ENCODE measurements around the gene PLA2G2D. TPM values are rescaled to one million over a fixed set of nuclear protein-coding genes. Genes with fewer than 3 reads are reported as not detected.

PLA2G2D gene
- total and polyA plus RNA-seq, 8 donors, result 0.23 TPM; not detected in 7

DNA sequence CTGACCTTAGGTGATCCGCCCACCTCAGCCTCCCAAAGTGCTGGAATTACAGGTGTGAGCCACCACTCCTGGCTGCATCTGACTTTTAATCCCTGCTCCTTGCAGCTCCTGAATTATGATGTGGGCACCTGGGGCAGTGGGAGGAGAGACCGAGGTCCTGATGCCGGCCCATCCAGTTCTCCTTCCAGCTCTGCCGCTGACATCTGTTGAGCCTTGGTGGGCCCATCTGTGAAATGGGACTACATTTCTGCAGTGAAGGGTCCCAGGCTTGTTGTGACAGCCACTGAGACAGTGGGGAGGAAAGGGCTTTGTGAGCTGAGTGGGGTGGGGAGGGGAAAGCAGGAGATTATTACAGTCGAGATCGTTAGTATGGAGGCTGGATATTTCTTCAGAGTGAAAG, 31.6 kb upstream of the PLA2G2D start:
- H3K27me3 ChIP-seq, result peaks cover 0 to 16% (median 0%) of the 10 kb centered on the region in 3 donors
- intact Hi-C loops (cut with DNase I; ENCODE audit: low total_unique reads), result loop anchor here (5.0 kb wide), 1 partner anchor 234 kb away; no protein-coding TSS in a partner anchor
- no peaks in the 10 kb centered on the region for H3K36me3 ChIP-seq
- TF ChIP-seq EP300 (IDR thresholded peaks at IDR 0.05) (no peak), POLR2AphosphoS5 (IDR thresholded peaks at IDR 0.05) (no peak), POLR2A (IDR thresholded peaks at IDR 0.05) (no peak)
- TF ChIP-seq, protein P1, sequence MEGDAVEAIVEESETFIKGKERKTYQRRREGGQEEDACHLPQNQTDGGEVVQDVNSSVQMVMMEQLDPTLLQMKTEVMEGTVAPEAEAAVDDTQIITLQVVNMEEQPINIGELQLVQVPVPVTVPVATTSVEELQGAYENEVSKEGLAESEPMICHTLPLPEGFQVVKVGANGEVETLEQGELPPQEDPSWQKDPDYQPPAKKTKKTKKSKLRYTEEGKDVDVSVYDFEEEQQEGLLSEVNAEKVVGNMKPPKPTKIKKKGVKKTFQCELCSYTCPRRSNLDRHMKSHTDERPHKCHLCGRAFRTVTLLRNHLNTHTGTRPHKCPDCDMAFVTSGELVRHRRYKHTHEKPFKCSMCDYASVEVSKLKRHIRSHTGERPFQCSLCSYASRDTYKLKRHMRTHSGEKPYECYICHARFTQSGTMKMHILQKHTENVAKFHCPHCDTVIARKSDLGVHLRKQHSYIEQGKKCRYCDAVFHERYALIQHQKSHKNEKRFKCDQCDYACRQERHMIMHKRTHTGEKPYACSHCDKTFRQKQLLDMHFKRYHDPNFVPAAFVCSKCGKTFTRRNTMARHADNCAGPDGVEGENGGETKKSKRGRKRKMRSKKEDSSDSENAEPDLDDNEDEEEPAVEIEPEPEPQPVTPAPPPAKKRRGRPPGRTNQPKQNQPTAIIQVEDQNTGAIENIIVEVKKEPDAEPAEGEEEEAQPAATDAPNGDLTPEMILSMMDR (IDR thresholded peaks at IDR 0.05), result no peak
- DNase-seq, result no peak
- no peaks in the 10 kb centered on the region for H3K9me3 ChIP-seq
- WGBS, 5 donors, result 85 to 92% (median 86%) methylated on average over 5 to 6 of the region's 6 CpGs
- H3K4me3 ChIP-seq, result no peak overlapping the region
- no peak overlapping the region for H3K27ac ChIP-seq
- peaks cover 7 to 33% (median 23%) of the 10 kb centered on the region in 4 donors for H3K4me1 ChIP-seq

DNA sequence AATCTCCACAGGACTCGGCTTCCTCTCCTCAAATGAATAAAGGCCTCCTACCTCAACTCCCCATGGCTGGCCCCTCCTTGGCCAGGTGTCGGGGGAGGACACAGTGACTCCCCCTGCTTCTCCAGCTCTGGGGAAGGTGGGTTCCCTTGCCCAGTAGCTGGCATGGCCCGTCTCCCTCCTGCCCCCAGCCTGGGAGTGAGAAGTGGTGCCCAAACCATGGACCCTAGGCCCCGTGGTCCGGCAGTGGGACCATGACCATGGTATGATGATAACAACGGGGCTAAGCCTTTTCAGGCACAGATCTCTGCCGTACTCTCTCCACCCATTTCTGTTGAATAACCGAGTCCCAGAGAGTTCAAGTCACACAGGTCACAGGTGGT, 31.0 kb upstream of the PLA2G2D start:
- H3K9me3 ChIP-seq, result no peaks in the 10 kb centered on the region
- no peaks in the 10 kb centered on the region for H3K36me3 ChIP-seq
- intact Hi-C loops (cut with DNase I; ENCODE audit: low total_unique reads), result loop anchor here (5.0 kb wide), 1 partner anchor 233 kb away; no protein-coding TSS in a partner anchor
- H3K4me3 ChIP-seq, result no peak overlapping the region
- no peak for DNase-seq
- H3K27me3 ChIP-seq, result peaks cover 0 to 16% (median 0%) of the 10 kb centered on the region in 3 donors
- peaks cover 7 to 33% (median 23%) of the 10 kb centered on the region in 4 donors for H3K4me1 ChIP-seq
- WGBS, 5 donors, result 83 to 94% (median 86%) methylated on average over 7 to 8 of the region's 8 CpGs
- TF ChIP-seq, protein P1 (IDR thresholded peaks at IDR 0.05), result no peak
- TF ChIP-seq POLR2AphosphoS5 (IDR thresholded peaks at IDR 0.05), result no peak
- no peak for TF ChIP-seq POLR2A (IDR thresholded peaks at IDR 0.05)
- no peak for TF ChIP-seq EP300 (IDR thresholded peaks at IDR 0.05)
- H3K27ac ChIP-seq, result no peak overlapping the region

DNA sequence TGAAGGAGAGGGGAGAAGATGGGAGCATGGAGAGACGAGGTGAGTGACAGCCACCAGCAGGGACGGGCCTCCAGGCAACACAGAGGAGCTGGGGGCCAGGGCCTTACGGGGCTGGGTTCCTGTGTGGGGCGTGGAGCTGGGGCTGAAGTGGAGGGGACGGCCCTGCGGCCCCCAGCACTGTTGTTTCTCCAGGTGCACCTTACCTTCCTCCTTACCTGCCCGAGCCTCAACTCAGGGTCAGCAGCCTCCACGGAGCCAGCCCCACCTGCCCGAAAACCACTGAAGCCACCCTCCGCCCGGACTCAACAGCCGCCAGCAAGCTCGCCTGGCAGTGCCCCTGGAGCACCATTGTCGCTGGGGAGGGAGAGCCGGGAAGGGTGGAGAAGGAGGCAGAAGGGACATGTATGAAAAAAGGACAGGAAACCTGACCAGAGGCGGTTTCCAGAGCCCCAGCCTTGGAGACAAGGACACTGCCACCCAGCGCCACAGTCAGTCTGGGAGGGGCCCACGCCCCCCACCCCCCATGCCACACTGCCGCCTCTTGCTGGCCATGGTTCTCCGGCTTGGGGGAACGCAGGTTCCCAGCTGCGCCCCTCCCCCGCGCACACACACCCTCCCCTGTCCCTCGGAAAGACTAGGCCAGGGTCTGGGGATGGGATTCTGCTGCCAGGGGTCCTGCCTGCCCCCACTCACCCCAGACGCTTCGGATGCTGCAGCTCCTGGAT, 30.4 kb upstream of the PLA2G2D start:
- no peak for DNase-seq
- Histone ChIP-seq H3K27me3 (peaks cover 0 to 16% (median 0%) of the 10 kb centered on the region in 3 donors), H3K9me3 (no peaks in the 10 kb centered on the region), H3K36me3 (no peaks in the 10 kb centered on the region), H3K4me3 (no peak overlapping the region), H3K27ac (no peak overlapping the region), H3K4me1 (peaks cover 7 to 30% (median 21%) of the 10 kb centered on the region in 4 donors)
- WGBS, 5 donors, result 79 to 86% (median 81%) methylated on average over 25 to 27 of the region's 27 CpGs
- intact Hi-C loops (cut with DNase I; ENCODE audit: low total_unique reads), result loop anchor here (5.0 kb wide), 1 partner anchor 232 kb away; no protein-coding TSS in a partner anchor
- TF ChIP-seq POLR2AphosphoS5 (IDR thresholded peaks at IDR 0.05) (no peak), POLR2A (IDR thresholded peaks at IDR 0.05) (no peak), EP300 (IDR thresholded peaks at IDR 0.05) (no peak)
- TF ChIP-seq, protein P1 (IDR thresholded peaks at IDR 0.05), result no peak

DNA sequence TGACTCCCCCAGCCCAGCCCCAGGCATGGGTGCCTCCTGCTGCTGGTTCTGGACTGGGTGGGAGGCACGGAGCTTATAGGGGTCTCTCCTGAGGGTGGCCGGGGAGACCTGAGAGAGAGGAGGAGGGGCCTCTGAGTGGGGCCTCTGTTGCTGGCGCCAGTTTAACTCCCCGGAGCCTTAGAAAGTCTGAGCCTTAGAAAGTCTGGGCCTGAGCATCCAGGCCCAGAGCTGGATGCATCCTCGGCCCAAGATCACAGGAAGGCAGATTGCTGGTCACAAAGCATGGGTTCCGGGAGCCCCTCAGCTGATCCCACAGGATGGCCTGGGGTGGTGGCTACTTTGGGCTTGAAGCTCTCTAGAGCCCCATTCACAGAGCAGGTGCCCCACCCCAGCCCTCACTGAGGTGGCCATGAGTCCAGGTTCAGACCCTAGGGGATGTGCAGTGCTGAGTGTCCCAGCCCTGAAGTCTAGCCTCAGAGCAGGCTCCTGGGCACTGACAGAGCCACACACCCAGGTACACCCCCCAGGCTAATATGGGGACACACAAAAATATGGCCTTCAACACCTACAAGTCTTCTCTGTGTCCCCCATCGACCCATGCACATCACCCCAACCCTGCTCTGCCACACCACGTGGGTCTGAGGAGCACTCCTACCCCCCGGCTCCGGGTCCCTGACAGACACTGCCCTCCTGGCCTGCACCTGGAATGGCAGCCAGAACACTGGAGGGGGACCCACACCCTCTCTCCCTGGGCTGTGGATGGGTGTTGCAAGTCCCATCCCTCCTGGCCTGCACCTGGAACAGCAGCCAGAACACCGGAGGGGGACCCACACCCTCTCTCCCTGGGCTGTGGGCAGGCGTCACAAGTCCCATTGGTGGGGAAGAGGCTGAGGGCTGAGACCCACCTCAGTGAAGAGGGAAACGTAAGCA, 29.5 kb upstream of the PLA2G2D start:
- peaks cover 0 to 24% (median 0%) of the 10 kb centered on the region in 3 donors for H3K27me3 ChIP-seq
- H3K36me3 ChIP-seq, result no peaks in the 10 kb centered on the region
- no peak overlapping the region for H3K4me3 ChIP-seq
- 81 to 90% (median 87%) methylated on average over 8 to 13 of the region's 13 CpGs for WGBS, 5 donors
- DNase-seq, result no peak
- H3K27ac ChIP-seq, result no peak overlapping the region
- intact Hi-C loops (cut with DNase I; ENCODE audit: low total_unique reads), result no loop called here
- H3K4me1 ChIP-seq, result peaks cover 7 to 22% (median 14%) of the 10 kb centered on the region in 4 donors
- no peaks in the 10 kb centered on the region for H3K9me3 ChIP-seq
- TF ChIP-seq, protein P1 (IDR thresholded peaks at IDR 0.05), result no peak
- no peak for TF ChIP-seq POLR2AphosphoS5 (IDR thresholded peaks at IDR 0.05)
- no peak for TF ChIP-seq EP300 (IDR thresholded peaks at IDR 0.05)
- no peak for TF ChIP-seq POLR2A (IDR thresholded peaks at IDR 0.05)
